HG02840 (cell line): ENCODE results near the gene PARP16.

Experiments
- ATAC-seq: cut with Tn5 transposase; IDR thresholded peaks from one replicate; pipeline ENCODE4 v1.9.1; 2021; ENCODE audit warnings: mild to moderate bottlenecking, moderate library complexity, moderate number of reproducible peaks; ENCODE audit not compliant: unreplicated experiment, low FRiP score

Gene PARP16

DNA sequence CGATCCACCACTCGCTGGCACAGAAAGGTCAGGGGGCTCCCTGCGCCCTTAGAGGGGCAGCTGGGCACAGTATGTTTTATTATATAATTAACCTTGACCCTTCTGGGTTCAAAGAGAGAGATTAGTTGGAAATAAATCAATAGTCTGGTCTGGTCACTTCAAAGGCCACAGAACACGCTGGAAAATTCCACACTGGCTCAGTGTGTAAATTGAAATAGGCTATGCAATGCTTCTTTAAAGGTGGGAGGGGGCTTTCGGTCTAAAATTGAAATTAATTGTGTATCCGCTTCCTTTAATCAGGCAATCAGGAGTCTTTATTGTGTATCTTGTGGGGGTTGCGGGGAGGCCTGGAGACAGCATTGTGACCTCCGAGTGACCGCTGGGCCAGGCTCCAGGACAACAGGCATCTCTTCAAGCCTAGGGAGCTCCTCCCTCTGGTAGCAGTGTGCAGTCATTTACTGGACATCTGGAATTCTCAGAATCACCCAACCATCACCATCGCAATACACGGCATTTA lies 25.8 kb upstream of the PARP16 start:
- ATAC-seq = no peak

DNA sequence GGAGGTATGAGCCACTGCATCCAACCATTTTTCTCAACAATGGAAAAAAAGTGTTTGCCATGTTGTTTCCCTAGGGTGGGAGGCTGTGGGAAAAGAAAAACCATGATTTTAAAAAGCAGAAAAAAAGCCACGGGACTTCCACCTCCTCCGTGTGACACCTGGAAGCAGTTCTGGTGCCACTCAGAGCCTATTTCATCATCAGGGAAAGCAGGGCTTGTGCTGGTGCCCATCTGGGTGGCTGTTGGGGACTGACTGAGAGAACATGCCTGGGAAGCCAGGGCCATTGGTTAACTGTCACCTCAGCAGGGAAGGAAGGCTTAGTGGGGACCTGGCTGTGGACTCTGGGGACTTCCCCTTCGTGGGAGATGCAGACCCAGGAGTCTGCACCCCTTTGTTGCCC lies 25.1 kb upstream of the PARP16 start:
- no peak for ATAC-seq

GRCh38 chr15:65310431-65311137 lies 23.9 kb upstream of the PARP16 start:
- no peak for ATAC-seq

- no peak for ATAC-seq
Observed at GRCh38 chr15:65309882-65310418, 23.3 kb upstream of the PARP16 start.

GRCh38 chr15:65307978-65308377 lies 21.3 kb upstream of the PARP16 start:
- no peak for ATAC-seq

DNA sequence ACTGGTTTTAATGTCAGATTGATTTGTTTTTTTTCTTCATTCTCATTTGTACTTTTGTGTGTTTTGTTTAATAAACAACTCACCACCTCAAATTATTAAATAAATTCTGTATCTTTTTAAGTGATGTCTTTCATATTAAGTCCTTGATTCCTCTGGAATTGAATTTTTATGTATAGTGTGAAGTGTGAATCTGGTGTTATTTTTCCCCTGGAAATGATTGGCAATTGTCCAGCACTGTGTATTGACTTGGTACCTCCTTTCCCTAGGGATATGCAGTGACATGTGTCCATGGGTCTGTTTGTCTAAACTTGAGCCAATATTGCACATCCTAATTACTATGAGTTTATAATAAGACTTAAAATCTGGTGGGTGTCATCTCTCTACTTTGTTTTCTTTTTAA lies 19.9 kb upstream of the PARP16 start:
- no peak for ATAC-seq

DNA sequence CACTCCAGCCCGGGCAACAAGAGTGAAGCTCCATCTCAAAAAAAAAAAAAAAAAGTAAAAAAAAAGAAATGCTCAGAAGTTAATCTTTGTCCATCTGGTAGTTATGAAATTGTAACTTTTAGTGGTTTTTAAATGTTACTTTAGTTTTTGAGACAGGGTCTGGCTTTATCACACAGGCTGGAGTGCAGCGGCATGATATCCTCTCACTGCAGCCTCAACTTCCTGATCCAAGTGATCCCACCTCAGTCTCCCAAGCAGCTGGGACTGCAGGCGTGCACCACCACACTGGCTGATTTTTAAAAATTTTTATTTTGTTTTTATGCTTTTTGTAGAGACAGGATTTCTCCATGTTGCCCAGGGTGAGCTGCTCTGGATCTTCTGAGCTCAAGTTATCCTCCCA lies 19.1 kb upstream of the PARP16 start:
- no peak for ATAC-seq

GRCh38 chr15:65305150-65305758 lies 18.6 kb upstream of the PARP16 start:
- peak; percentile 19 for ATAC-seq

DNA sequence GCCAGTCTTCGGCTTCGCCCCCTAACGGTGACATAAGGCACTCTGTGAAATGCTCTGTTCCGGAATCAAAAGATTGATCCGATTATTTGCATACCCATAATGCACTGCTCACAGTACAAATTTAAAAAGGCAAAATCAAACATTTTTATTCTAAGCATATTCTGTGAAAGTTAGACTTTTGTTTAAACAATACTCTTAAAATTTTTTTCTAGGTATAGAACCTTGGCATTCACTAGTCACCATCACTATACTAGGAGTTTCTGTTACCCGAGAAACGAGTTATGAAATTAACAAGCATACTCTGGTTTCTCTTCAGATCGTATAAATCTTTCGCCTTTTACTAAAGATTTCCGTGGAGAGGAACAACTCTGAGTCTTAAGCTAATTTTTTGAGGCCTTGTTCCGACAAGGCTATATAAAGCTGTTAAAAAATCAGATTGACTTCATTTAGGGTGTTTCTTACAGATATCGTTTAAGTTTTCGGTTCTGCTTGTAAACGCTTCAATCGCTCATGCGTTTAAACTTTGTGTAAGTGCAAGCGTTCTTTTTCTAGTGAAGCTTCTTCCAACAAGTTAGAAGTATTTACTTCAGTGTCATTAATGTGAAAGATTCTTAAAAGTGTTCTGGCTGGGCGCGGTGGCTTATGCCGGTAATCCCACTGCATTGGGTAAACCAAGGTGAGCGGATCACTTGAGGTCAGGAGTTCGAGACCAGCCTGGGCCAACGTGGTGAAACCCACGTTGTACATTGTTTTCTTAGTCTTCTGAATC lies 17.9 kb upstream of the PARP16 start, which contains the start of gene RNU5B-1:
RNU5B-1 (plus strand) TSS at position 297 of the 769 bp plus-strand sequence.
- peak; percentile 72 for ATAC-seq

DNA sequence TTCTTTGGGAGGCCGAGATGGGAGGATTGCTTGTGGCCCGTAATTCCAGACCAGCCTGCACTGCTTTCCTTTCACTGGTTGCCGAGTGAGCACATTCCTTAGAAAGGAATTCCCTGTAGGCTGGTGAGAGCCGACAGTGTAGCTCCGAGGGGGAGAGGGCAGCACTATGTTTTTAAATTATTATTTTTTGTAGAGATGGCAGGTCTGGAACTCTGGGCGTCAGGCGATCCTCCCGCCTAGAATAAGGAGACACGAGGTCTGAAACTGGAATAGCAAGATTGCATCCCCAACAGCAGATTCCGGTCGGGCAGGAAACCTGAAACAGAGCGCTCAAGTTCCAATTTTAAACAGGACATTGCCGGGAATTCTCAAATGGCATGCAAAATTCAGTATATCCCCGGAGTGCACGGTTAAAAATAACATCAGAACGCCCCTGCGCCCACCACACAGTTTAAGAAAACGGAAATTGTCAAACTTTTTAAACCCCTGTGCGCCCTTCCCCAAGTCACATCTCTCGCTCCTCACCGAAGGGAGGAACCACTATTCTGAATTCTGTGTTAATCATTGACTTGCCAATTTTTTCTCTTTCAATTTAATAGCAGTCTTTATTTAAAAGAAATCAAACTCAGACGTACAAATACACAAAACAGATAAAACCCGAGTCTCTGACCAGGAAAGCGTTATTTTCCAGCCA lies 17.2 kb upstream of the PARP16 start:
- peak; percentile 16 for ATAC-seq

- no peak for ATAC-seq
Observed at GRCh38 chr15:65302061-65302460, 15.4 kb upstream of the PARP16 start.

GRCh38 chr15:65300924-65301441 lies 14.3 kb upstream of the PARP16 start:
- no peak for ATAC-seq

DNA sequence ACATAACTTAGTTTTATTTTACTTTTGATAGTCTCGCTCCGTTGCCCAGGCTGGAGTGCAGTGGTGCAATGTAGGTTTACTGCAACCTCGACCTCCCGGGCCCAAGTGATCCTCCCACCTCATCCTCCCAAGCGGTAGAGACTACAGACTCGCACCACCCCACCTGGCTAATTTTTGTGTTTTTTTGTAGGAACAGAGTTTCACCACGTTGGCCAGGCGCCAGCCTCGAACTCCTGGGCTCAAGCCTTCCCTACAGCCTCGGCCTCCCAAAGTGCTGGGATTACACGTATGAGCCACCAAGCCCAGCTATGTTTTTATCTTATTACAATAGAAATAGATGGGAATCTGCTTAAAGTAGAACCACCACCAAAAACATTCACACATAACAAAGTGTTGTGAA lies 12.0 kb upstream of the PARP16 start:
- no peak for ATAC-seq

GRCh38 chr15:65292938-65293518 lies 6.3 kb upstream of the PARP16 start:
- no peak for ATAC-seq

DNA sequence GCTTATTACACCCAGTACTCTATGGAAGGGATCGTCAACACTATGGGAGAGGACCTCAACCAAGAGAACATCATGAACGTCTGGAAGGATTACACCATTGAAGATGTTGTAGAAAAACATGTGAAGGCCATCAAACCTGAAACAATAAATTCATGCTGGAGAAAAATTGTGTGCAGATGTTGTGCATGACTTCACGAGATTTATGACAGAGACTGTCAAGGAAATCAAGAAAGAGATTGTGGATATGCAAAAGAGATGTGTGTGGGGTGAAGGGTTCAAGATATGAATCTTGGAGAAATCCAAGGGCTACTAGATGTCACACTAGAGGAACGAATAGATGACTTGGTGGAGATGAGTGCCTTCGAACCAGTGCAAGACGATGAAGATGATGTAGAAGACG lies 3.5 kb upstream of the PARP16 start:
- ATAC-seq = no peak

DNA sequence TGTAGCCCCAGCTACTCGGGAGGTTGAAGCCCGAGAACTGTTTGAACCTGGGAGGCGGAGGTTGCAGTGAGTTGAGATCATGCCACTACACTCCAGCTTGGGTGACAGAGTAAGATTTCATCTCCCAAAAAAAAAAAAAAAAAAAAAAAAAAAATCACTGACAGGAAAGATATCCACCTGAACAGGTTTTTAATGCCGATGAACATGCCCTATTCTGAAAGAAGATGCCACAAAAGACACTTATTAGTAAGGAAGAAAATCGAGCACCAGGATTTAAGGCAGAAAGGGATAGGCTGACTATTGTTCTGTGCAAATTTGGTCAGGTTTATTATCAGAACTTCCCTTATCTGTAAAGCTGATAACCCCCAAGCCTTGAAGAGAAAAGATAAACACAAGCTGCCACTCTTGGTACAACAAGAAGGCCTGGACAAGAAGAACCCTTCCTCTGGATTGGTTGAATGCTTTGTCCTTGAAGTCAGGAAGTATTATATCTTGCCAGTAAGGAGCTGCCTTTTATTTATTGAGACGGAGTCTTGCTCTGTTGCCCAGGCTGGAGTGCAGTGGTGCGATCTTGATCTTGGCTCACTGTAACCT lies 2.7 kb upstream of the PARP16 start:
- no peak for ATAC-seq

DNA sequence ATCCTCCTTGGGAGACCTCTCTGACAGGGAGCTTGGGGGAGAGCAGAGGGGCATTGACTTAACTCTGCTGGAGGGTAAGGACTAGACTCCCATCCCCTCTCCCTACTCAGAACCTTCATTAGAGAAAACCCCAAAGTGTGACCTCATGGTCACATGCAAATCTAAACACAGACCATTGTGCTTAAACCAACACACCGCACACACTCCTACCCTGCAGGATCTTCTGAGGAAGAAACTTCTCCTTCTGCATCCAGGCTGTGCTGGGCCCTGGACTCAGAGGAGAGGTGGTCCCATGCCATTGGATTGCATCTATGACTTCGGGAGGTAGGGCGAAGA lies 805 bp upstream of the PARP16 start:
- ATAC-seq = no peak

DNA sequence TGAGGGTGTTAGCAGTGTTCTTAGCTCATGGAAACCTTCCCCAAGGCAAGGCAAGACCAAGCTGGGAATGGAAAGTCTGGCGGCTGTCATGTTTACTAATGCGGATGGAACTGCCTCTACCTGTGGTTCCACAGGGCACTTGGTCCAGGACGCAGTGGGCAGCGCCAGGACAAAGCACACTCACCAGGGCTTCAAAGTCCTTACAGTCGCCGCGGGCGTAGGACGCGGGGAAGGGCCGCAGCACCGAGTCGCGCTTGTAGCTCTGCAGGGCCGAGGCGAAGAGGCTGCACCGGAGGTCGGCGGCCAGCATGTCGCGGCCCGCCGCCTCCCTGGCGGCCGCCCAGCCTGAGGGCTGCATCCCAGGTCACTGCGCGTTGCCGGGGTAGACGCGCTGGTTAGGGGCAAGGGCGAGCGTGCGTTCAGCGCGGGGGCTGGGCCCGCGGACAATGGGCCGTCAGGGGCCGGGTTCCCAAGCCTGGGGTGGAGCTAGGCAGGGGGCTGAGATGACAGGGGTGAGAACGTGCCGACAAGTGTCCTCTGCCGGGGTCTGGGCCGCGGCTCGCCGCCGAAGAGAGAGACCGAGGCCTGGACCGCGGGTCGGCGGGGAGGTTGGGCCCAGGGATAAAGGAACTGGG lies 497 bp downstream of the PARP16 start:
- ATAC-seq = peak; percentile 26
